WI38 (cell line): ENCODE measurements around the gene FOXP4.

Experiments used
- H3K4me3 ChIP-seq: 2 replicates; pipeline ENCODE4 v1.5.1; 2011; ENCODE audit warnings: low read depth, mild to moderate bottlenecking, control low read depth, low read length
- CTCF ChIP-seq: IDR thresholded peaks from 2 replicates; pipeline ENCODE4 v1.5.1; 2012; ENCODE audit warnings: low read depth, mild to moderate bottlenecking, control low read depth, low read length

FOXP4 gene

GRCh38 chr6:41561931-41562911, 16.0 kb downstream of the FOXP4 start:
- TF ChIP-seq CTCF, result no peak
- H3K4me3 ChIP-seq, result no peak overlapping the region

GRCh38 chr6:41563060-41563776, 17.0 kb downstream of the FOXP4 start:
- no peak overlapping the region for H3K4me3 ChIP-seq
- TF ChIP-seq CTCF, result no peak

- no peak for TF ChIP-seq CTCF
- no peak overlapping the region for H3K4me3 ChIP-seq
Observed at GRCh38 chr6:41564448-41565142, 18.4 kb downstream of the FOXP4 start.

GRCh38 chr6:41565701-41566100, 19.5 kb downstream of the FOXP4 start:
- H3K4me3 ChIP-seq, result no peak overlapping the region
- no peak for TF ChIP-seq CTCF

GRCh38 chr6:41566961-41567360, 20.8 kb downstream of the FOXP4 start:
- no peak overlapping the region for H3K4me3 ChIP-seq
- TF ChIP-seq CTCF, result no peak

- H3K4me3 ChIP-seq, result no peak overlapping the region
- no peak for TF ChIP-seq CTCF
Observed at GRCh38 chr6:41567684-41568083, 21.5 kb downstream of the FOXP4 start.

- no peak overlapping the region for H3K4me3 ChIP-seq
- no peak for TF ChIP-seq CTCF
Observed at GRCh38 chr6:41568202-41568584, 22.0 kb downstream of the FOXP4 start.
